ENCODE measurements around the gene CNNM2. TPM values are rescaled to one million over a fixed set of nuclear protein-coding genes. Genes with fewer than 3 reads are reported as not detected.

The CNNM2 gene
- total RNA-seq, 1 experiment from 2014 or later, result 23.1 TPM

DNA sequence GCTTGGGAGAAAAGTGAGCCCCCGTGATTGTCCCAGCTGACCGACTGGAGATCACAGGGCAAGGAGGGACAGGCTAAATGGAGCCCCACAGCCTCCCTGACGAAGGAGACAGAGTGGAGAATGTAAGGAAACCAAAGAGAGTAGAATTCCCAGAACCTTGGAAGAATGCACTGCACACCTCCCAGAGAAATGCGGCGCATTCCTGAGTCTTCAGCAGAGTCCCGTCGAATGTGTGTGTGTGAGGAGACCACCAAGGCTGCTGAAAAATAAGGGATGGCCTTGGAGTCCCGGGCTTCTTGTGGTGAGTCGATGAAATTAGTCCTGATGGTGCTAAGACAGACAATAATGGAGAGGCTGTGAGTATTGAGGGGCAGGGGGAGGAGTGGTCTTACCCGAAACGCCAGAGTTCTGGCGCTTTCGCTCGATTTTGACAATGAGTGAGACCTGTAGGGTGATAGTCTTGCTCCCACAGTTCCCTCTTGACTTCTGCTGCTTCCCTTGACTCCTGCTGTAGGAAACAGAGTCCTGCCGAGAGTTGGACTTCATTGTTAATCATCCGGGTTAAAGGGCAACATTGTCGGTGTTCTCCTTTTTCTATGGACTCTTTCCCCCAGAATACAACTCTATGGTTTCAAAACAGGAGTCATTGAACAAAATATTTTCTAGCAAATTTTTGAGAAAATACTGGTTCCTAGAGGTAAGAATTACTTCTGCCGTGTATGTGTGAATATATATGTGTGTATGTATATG, 103.2 kb downstream of the CNNM2 start (continued):
- TF ChIP-seq, protein P1, sequence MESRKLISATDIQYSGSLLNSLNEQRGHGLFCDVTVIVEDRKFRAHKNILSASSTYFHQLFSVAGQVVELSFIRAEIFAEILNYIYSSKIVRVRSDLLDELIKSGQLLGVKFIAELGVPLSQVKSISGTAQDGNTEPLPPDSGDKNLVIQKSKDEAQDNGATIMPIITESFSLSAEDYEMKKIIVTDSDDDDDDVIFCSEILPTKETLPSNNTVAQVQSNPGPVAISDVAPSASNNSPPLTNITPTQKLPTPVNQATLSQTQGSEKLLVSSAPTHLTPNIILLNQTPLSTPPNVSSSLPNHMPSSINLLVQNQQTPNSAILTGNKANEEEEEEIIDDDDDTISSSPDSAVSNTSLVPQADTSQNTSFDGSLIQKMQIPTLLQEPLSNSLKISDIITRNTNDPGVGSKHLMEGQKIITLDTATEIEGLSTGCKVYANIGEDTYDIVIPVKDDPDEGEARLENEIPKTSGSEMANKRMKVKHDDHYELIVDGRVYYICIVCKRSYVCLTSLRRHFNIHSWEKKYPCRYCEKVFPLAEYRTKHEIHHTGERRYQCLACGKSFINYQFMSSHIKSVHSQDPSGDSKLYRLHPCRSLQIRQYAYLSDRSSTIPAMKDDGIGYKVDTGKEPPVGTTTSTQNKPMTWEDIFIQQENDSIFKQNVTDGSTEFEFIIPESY (IDR thresholded peaks at IDR 0.05; ENCODE audit: extremely low read depth, insufficient replicate concordance, low read length), result no peak
- no peak for TF ChIP-seq EZH2 (IDR thresholded peaks at IDR 0.05)
- no peak for TF ChIP-seq JUND (IDR thresholded peaks at IDR 0.05)
- TF ChIP-seq SRF (IDR thresholded peaks at IDR 0.05; ENCODE audit: low read depth), result no peak
- no peak for TF ChIP-seq ZFX (IDR thresholded peaks at IDR 0.05)
- TF ChIP-seq, protein P2, sequence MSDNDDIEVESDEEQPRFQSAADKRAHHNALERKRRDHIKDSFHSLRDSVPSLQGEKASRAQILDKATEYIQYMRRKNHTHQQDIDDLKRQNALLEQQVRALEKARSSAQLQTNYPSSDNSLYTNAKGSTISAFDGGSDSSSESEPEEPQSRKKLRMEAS (IDR thresholded peaks at IDR 0.05), result no peak
- no peak for TF ChIP-seq CEBPB (IDR thresholded peaks at IDR 0.05; ENCODE audit: low read depth)
- TF ChIP-seq ZNF274 (IDR thresholded peaks at IDR 0.05; ENCODE audit: low read depth, low read length), result no peak
- TF ChIP-seq CBX3 (IDR thresholded peaks at IDR 0.05; ENCODE audit: low read depth), result no peak
- TF ChIP-seq RAD21 (IDR thresholded peaks at IDR 0.05; ENCODE audit: low read depth), result no peak
- no peak for TF ChIP-seq ELF1 (IDR thresholded peaks at IDR 0.05; ENCODE audit: borderline replicate concordance, low read depth)

DNA sequence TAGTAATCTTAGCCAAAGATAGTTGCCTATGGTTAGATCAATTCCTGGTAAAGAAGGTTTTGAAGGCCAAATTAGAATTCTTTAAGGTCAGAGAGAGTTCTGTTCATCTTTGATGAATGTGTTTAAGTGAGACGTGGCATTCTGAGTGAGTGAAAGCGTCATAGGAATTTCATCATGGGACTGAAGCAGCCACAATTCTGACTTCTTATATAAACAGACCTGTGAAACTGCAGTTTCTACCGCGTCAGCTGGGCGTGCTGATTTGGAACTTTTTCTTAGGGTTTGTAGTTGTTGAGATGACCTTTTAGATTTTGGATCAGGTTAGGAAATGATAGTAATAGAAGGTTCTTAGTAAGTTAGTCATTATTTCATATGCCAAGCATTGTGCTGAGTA, 103.8 kb downstream of the CNNM2 start:
- no peaks in the 10 kb centered on the region for H3K27me3 ChIP-seq (ENCODE audit: insufficient read depth, low read length)
- no peak overlapping the region for H3K4me3 ChIP-seq (replicated peaks in 1 of 2; ENCODE audit: low read depth in 1 of 2, low read length in 2 of 2)
- POLR2A ChIA-PET, result no interaction called here
- no peak for DNase-seq (ENCODE audit: low read depth, low spot score)
- CTCF ChIA-PET, result no interaction called here
- ATAC-seq, result no peak
- intact Hi-C loops (cut with micrococcal nuclease), result no loop called here
- H3K9ac ChIP-seq (ENCODE audit: low read length), result no peak overlapping the region
- H3K4me2 ChIP-seq (ENCODE audit: low read length), result no peak overlapping the region
- H3K4me1 ChIP-seq (ENCODE audit: control insufficient read depth in 1 of 2, insufficient read depth in 2 of 2, low read length in 2 of 2), result no peaks in the 10 kb centered on the region
- no peaks in the 10 kb centered on the region for H3K9me3 ChIP-seq (ENCODE audit: control insufficient read depth in 1 of 2, insufficient read depth in 1 of 2, low read depth in 1 of 2, low read length in 2 of 2)
- H3K9me2 ChIP-seq (ENCODE audit: insufficient read depth), result no peaks in the 10 kb centered on the region
- RAD21 ChIA-PET (ENCODE audit: low non-redundant PET in 1 of 2, low total read pairs in 2 of 2, uncharacterized antibody in 2 of 2, unreplicated experiment in 2 of 2), result no interaction called here
- H2AFZ ChIP-seq (ENCODE audit: low read depth, low read length, poor library complexity, severe bottlenecking), result no peak overlapping the region
- H3K27ac ChIP-seq (ENCODE audit: low read depth, low read length), result no peak overlapping the region
- BruUV-seq (replicated peaks), result no TSS peak
- no peaks in the 10 kb centered on the region for H3K79me2 ChIP-seq (ENCODE audit: insufficient read depth, low read length)
- H3K36me3 ChIP-seq (ENCODE audit: control insufficient read depth in 1 of 2, insufficient read depth in 2 of 2, low read length in 2 of 2), result no peaks in the 10 kb centered on the region
- H4K20me1 ChIP-seq (ENCODE audit: insufficient read depth), result no peaks in the 10 kb centered on the region
- no peak for TF ChIP-seq SP1 (IDR thresholded peaks at IDR 0.05; ENCODE audit: low read depth)
- TF ChIP-seq EGR1 (IDR thresholded peaks at IDR 0.05; ENCODE audit: low read depth), result no peak
- TF ChIP-seq EZH2 (IDR thresholded peaks at IDR 0.05), result no peak
- TF ChIP-seq, protein P1 (IDR thresholded peaks at IDR 0.05; ENCODE audit: extremely low read depth, insufficient replicate concordance, low read length), result no peak
- no peak for TF ChIP-seq ZFX (IDR thresholded peaks at IDR 0.05)
- no peak for TF ChIP-seq CEBPB (IDR thresholded peaks at IDR 0.05; ENCODE audit: low read depth)
- no peak for TF ChIP-seq SIN3A (IDR thresholded peaks at IDR 0.05; ENCODE audit: low read depth)
- no peak for TF ChIP-seq SRF (IDR thresholded peaks at IDR 0.05; ENCODE audit: low read depth)
- no peak for TF ChIP-seq POLR2AphosphoS5 (IDR thresholded peaks at IDR 0.05; ENCODE audit: low read depth, low read length)
- TF ChIP-seq TCF7L2 (IDR thresholded peaks at IDR 0.05; ENCODE audit: borderline replicate concordance, extremely low read depth, insufficient read depth, insufficient read length), result no peak
- TF ChIP-seq RAD21 (IDR thresholded peaks at IDR 0.05; ENCODE audit: low read depth), result no peak
- TF ChIP-seq, protein P3, sequence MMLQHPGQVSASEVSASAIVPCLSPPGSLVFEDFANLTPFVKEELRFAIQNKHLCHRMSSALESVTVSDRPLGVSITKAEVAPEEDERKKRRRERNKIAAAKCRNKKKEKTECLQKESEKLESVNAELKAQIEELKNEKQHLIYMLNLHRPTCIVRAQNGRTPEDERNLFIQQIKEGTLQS (IDR thresholded peaks at IDR 0.05), result no peak
- TF ChIP-seq JUND (IDR thresholded peaks at IDR 0.05), result no peak
